Tongue (tissue), 2 donors: ENCODE data around the gene CPA5. TPM values are rescaled to one million over a fixed set of nuclear protein-coding genes. Genes with fewer than 3 reads are reported as not detected.
"Not testable (repeated sequence)": the region's sequence is repeated elsewhere in the genome, so short reads cannot be mapped to it uniquely, and the experiment has no call there.

Experiments
- DNase-seq: peaks from one replicate; pipeline ENCODE4 v3.0.0-alpha.2; 2015
- total RNA-seq: library from RNA; depleted of rRNA; stranded (reverse); fragments of >200 nt; gene quantifications from one replicate; pipeline ENCODE4 v1.2.3, GENCODE V29; 2014

Gene CPA5
- total RNA-seq, result 0.31 TPM

GRCh38 chr7:130344271-130344866 lies at the start of gene CPA5:
CPA5 (plus strand) TSS chr7:130344816; CDS start chr7:130346486, 1,670 bp downstream.
- DNase-seq, result no peak

GRCh38 chr7:130296221-130296951 lies 48.2 kb upstream of the CPA5 start:
- no peak for DNase-seq

DNA sequence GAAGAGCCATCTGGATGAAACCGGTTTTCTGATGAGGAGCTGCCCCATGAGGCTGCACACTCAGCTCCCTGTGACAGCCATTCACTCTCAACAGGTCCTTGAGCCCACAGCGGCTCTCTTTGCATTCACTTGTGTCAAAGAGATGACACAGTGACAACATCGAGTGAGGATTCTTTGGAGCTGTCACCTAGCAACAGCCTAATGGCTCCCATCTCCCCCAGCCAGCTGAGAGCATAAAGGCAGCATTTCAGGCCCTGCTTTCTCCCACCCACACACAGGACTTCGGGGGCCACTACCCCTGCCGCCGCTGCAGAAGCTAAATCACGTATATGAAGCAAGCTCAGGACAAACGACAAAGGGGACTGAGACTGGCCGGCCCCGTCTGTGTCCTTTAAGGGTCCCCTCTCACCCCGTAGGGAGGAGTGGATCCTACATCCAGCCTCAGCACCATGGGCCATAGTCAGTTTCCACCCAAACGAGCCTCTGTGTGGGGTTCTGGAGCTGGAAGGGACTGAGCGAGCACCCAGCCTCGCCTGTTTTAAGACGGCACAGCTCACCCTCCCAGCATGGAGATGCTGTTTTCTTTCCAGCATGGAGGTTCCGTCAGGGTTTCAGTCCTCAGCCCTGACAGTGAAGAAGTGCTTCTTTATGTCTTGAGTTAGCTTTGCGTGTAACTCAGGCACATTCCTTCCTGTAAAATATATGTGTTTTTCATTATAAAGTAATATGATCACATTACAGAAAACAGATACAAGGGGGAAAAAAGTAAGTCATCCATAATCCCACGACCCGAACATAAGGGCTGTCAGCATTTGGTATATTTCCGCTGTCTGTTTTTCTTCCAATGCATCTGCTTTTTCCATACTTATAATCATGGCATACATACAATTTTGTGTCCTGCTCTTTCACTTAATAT lies 46.7 kb upstream of the CPA5 start:
- DNase-seq, result peak; percentile 88

- no peak for DNase-seq
These were observed 45.9 kb upstream of the CPA5 start for GRCh38 chr7:130298544-130299326.

- peak; percentile 78 for DNase-seq
These were observed 44.8 kb upstream of the CPA5 start for GRCh38 chr7:130299866-130300265.

DNA sequence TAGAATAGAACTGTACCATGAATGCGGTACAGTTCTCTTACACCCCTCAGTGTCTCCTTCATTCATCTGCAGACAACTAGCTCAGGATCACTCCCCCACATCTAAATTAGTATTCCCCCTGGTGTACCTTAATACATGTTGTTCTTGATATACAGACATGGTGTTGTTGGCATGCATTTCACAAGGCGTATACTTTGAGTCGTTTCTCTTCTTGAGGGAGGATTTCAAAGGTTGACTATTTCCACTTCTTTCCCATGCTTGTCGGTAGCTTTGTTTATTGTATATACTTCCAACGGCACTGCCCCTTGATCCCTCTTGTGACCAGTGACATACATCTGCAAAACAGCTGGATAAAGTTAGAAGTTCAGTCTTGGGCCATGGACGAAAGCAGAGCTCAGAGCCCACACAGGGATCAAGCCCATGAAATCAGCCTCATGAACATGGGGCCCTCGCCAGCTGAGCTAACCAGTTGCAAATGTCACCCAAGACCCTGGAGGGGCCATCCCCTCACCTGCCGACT lies 43.1 kb upstream of the CPA5 start:
- peak; percentile 87 for DNase-seq

DNA sequence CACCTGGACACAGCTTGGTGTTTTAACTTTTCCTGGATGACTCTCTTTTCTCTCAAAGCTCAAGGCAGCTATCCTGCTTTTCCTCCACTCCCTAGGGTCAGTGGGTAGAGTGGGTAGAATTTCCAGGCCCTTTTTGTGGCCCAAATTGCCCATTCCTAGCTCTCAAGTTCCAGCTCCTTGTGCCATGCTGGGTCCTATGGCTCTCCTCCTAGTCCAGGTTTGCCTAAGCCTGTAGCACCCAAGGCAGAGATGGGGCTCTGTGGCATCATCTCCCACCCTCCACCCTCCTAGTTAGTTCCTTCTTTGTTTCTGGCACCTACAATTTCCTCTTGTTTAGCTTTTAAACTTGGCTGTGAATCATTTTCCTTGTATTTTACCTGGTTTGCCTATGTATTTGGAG lies 42.0 kb upstream of the CPA5 start:
- DNase-seq, result no peak

DNA sequence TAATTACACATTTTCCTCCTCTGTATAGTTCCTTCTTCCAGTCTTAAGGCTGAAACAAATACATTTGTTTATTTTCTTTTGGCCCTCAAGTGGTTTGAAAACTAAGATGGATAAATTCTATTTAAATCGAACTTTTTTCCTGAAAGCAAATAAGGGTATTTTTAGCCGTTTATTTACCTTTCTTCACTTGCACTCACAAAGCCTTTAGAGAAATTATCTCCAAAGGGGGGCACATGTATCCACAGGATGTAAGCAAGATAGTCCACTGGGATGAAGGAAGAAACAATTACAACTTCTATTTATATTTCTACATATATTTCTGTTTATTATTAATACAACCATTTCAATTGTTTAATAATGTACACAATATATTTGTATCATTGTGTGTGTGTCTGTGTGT lies 41.5 kb upstream of the CPA5 start:
- no peak for DNase-seq

- DNase-seq, result no peak
These were observed 41.1 kb upstream of the CPA5 start for GRCh38 chr7:130303551-130303950.

DNA sequence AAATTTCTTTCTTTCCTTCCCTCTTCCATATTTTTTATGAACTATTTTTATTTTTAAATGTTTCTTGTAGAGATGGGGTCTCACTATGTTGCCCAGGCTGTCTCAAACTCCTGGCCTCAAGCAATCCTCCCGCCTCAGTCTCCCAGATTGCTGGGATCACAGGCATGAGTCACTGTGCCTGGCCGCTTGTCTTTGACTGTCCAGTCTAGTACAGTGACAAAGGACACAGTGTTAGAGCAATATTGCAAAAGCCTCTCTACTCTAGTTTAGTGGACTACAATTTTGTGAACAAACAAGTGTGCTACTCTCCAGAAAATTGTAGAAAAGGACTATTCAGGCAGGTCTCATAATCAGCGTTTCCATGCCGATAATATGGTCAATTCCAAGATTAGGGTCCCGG lies 40.6 kb upstream of the CPA5 start:
- DNase-seq, result no peak

DNA sequence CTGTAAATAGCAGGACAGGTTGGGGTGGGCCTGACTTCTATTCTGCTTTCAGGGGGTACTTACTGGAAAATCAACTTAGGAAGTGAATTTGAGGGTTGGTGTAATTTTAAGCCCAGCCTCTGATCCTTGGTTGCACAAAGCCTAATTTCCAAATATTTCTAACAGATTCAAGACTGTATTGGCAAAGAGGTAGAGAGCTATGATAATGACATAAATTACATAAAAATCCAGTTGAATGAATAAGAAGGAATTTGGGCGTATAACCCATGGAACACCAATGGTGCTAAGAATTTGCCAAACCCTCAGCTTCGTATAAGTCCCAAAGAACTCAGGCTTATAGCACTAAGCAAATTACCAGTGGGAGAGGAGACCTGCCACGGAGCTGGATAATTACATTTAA lies 39.7 kb upstream of the CPA5 start:
- DNase-seq, result no peak

- DNase-seq, result no peak
These were observed 39.1 kb upstream of the CPA5 start for GRCh38 chr7:130305433-130306042.

DNA sequence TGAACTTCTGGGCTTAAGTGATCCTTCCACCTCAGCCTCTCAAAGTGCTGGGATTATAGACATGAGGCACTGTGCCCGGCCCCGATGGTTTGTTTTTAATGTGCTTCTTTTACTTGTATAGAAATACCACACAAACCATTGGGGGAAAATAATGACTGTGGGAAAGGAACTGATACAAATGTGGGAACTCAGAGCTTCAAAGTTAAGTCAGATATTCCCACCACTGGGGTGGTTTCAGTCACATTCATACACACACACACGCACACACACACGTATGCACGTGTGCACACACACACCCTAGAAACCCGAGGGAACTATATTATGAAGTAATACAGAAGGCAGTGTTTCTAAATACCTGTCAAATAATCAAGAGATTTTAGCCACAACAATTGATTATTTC lies 34.6 kb upstream of the CPA5 start:
- no peak for DNase-seq

DNA sequence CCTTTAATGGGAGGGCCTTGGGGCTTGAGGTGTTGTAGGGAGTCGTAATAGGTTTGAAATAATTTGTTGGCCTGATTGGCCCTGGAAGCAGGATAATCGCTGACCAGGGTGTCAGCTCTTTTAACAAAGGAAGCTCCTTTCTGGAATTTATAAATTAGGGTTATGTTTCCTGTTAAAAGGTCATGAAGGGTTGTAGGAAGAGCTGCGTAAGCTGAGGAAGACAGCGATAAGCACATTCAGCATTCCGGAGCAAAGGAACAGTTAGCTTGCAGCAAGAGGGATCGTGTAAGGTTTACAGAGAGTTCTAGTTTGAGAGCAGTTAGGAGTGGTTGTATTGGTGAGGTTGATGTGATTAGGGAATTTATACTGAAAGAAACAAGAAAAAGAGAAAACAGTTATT lies 30.3 kb upstream of the CPA5 start:
- DNase-seq, result no peak

DNA sequence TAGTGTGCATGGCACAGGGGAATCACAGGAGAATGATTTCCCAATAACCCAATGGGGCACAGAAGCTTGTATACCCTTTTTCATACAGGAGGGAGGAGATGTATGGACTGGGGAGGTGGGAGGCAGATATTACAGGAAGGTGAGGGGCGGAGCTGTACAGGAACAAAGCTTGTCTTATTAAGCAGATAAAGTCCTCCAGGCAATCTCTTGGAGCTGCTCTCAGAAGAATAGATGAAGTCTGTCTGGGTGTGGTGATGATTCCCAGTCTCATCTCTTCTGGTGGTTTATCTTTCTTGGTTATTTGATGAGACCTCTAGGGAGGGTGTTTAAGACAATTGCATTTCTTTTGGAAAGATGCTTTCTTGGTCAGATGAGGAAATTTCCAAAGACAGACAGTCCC lies 25.1 kb upstream of the CPA5 start:
- DNase-seq, result no peak

DNA sequence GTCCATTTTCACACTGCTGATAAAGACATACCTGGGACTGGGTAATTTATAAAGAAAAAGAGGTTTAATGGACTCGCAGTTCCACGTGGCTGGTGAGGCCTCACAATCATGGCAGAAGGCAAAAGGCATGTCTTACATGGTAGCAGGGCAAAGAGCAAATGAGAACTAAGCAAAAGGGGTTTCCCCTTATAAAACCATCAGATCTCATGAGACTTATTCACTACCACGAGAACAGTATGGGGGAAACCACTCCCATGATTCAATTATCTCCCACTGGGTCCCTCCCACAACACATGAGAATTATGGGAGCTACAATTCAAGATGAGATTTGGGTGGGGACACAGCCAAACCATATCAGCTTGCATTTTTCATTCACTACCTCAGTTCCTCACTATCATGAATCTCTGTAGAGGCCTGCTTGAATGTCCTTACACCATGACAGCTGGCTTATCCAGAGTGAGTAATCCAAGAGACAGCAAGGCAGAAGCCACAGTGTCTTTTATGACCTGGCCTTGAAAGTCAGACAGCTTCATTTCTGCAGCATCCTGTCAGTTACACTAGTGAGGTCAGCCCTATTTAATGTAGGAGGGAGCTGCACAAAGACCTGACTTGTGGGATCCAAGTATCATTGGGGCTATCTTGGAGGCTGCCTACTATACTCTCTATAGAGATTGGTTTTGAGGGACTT lies 22.9 kb upstream of the CPA5 start:
- not testable (repeated sequence) for DNase-seq

- DNase-seq, result no peak
These were observed 22.0 kb upstream of the CPA5 start for GRCh38 chr7:130322615-130323014.

DNA sequence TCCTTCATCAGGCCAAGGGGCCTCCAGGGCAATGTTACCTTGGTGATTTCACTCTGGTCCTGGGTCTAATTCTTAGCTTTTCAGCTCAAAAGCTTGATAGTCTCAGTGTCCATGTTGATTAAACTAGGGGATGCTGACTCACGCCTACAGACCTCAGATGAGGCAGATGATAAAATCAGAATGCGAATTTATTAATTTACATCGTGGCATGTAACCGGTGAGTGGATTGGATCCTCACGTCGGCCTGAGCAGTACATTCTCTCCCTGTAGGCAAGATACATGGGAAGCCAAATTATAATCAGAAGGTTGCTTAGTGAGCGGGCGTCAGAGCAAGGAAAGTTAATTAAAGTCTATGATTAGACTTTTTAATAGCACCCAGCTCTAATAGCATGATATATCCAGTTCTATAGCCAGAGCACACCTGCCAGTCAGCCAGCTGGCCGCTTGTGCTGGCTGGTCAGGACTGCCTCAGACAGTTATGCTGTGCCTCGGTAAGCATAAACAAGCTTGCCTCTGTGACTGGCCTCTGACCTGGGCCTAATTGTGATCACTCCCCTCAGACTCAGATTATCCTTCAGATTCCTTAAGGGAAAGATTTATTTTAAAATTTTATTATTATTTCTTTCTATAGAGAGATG lies 20.2 kb upstream of the CPA5 start:
- no peak for DNase-seq

GRCh38 chr7:130329681-130330080 lies 14.9 kb upstream of the CPA5 start:
- no peak for DNase-seq

DNA sequence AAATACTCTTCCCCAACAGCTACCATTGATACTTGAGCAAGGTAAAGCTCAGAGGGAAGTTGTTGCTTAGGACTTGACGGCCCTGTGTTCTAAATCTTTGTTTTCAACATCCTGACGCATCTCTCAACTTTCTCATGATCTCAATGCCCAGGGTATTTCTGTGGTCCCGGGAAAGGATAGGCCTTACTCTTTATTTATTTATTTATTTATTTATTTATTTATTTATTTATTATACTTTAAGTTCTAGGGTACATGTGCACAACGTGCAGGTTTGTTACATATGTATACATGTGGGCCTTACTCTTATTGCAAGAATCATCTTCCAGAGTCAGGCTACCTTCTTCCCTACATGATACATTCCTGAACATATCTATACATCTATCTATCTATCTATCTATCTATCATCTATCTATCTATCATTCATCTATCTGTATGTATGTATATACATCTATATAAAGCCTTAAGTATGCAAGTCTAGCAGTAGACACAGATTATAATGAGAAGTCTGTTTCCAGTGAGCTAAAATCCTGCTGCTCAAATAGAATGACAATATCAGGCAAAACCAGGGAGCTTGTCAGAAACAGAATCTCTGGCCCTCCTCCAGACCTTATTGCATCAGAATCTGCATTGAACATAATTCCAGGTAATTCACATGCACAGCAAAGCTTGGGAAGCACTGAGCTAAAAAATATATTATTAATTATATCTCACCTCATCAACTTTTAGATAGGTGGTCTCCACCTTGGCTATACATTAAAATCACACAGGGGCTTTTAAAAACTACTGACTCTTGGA lies 12.2 kb upstream of the CPA5 start:
- no peak for DNase-seq
